NCI-H1417 treated with DMSO at 0.1 percent for 48 hours (cell line): Measurements from ENCODE around the gene MORC1.
A peak's percentile ranks its signal among the peaks of the same experiment; 100 is the strongest.

Experiments used
- DNase-seq: peaks from one replicate; lab custom pipeline; 2025; lab: John Stamatoyannopoulos, UW

The MORC1 gene

DNA sequence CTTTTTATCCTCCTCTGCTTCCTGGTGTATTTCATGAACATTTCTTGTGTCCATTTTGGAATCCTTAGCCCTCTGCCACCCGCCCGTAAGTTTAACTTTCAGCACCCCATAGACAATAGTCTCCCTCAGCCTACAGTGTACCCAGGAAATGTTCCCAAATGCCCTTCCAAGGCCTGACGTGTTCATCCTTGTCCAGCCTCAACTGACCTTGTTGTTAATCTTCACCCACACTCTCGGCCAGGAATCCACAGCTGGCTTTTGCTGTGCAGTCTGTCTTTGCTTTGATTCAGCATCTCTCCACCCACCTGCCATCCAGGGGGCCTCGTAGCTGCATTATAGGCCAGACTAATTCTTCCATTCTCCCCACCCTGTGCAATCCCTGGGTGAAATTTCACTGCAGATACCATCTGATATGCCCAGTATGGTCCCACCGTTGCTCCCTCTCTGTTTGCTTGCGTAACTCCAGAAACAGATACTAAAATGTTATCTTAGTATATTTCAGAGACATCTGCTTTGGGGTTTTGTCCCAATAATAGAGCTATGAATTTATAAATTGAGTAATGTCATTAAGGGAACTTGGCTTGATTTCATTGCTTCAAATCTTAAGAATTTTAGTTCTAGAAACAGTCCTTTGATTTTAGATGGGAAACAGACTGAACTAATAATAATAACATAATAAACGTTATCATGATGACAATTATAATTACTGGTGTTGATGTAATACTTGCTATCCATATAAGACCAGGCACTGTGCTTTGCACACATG lies 180.8 kb downstream of the MORC1 start:
- no peak for DNase-seq

DNA sequence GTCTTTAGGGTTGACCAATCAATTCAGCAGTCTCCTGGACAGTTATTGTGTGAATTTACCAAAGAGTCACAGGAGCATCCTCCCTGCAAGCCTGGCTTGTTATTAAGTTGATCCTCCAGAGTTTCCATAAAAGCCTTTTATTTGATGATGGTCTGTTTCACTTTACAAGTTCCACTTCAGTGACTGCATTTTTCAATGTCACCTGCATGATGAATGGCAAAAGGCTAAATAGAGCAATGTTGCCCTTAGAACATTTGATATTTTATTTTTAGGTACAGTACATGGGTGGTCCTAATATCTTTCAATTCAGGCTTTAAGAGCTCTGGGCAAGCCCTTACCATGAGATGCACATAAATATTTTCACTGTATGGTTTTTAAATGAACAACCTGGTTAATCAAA lies 186.9 kb downstream of the MORC1 start:
- no peak for DNase-seq

DNA sequence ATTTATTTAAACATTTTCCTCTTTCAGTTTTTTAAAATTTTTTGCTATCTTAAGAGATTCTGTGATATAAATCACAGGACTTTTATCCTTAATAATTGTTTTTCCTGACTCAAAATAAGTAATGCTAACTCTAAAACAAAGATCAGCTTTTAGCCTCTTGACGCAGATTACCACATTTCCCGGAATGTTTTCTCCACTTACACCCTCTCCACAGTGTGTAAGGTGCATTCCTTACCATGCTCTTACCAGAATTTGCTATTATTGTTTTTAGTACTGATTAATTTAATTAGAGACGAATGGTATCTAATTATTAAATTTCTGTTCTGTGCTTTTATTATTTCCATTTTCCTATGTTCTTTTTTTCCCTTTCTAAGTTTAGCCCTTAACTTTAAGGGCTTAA lies 199.1 kb downstream of the MORC1 start:
- DNase-seq: no peak

DNA sequence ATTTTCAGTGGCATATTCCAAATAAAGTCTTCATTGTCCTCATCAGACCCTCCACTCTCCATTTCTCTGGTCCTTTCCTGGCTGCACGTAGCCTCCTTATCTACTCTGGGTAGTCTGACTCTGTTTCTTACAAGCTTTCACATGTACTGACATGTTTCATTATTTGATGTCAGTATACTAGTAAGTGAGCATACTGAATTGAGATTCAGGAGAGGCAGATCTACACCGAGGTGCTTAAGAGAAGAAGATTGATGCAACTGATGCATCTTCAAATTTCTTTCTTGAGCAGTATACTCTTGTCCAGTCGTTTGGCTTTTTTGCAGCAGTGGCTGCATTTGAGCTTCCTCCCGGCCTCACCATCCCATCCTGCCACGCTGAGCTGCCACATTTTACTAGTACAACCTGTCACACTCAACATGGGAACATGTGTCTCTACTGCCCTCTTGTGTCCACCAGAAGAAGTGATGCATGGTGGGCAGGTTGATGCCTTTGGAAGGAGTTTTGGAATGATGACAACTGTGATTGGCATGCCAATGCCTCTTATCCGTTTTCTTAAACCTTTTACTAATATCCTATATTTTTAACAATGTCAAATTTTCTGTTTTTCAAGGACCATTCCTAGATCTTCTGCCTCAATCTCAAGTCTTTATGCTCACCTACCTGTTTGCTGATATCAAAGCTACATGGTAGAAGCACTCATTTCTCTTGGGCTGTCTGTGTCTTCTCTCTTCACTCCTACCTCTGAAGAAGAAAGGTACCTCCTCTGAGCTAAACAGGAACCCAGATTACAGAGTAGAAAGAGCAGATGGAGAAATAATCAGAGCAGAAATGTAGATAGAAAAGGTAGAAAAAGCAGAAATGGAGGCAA lies 202.9 kb downstream of the MORC1 start:
- DNase-seq: peak; percentile 2

DNA sequence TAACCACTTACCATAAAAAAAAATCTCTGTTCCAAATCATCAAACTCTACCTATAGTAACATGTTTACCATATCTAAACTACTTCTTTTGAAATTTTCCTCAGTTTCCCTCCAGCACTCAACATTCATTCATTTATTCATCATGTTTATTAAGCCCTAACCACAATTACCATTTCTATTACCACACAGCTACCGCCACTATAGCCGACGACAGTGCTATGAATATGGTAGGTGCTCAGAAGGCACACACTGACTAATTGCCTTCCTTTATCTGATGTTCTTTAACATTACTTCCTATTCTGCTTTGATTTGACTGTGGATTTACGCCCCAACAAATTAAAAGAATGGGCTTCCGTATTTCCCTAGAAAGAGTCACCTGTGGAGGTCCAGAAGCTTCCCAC lies 208.1 kb downstream of the MORC1 start:
- no peak for DNase-seq
